Body of pancreas (tissue), 4 donors: ENCODE results near the gene LHFPL3.

ENCODE experiments used
- POLR2A ChIP-seq, 3 donors: fragments of 450-650 bp; IDR thresholded peaks; one replicate each; pipeline ENCODE4 v1.6.1; 2016; ENCODE audit warnings: antibody characterized with exemption in 3 of 3, mild to moderate bottlenecking in 2 of 3
- TF ChIP-seq, protein P1 (sequence below), 7 experiments: fragments of 450-650 bp in 4 of 7; fragments of 200-600 bp in 3 of 7; sonication (generic) in 3 of 7; IDR thresholded peaks; one replicate each; pipeline ENCODE4 v1.5.1; 2016 to 2019; ENCODE audit warnings: antibody characterized with exemption in 7 of 7

DNA sequence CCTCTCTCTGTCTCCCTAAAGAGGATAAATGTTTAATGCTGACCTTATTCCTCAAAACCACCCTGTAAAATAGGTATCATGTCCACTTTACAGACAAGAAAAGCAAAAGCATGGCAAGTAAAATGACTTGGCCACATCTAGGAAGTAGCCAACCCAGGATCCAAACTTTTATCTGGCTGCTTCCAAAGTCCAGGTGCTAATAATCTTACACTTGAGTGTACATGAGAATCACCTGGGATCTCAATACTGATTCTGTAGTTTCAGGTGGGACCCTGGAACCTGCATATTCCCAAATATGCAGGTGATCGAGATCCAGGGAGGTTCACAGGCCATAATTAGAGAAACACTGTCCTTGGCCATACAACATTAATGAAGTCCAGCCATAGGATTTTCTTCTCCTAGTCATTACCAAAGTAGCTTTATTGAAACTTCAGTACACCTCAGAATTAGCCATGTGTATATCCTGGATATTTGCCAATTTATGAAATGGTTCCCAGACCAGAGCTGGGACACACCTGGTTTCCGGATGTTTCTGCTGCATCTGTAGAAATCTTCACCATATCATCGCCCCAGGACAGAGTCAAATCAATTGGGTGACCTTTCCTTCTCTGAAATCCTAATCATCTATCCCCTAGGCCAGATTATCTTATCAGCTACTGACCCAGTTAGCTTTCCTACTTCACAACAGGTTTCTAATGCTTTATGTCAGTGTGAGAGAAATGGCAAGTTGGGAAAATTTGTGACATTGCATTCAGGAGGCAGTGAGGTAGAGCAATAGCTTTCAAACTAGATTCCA is 566.5 kb downstream of the LHFPL3 start:
- TF ChIP-seq, protein P1, sequence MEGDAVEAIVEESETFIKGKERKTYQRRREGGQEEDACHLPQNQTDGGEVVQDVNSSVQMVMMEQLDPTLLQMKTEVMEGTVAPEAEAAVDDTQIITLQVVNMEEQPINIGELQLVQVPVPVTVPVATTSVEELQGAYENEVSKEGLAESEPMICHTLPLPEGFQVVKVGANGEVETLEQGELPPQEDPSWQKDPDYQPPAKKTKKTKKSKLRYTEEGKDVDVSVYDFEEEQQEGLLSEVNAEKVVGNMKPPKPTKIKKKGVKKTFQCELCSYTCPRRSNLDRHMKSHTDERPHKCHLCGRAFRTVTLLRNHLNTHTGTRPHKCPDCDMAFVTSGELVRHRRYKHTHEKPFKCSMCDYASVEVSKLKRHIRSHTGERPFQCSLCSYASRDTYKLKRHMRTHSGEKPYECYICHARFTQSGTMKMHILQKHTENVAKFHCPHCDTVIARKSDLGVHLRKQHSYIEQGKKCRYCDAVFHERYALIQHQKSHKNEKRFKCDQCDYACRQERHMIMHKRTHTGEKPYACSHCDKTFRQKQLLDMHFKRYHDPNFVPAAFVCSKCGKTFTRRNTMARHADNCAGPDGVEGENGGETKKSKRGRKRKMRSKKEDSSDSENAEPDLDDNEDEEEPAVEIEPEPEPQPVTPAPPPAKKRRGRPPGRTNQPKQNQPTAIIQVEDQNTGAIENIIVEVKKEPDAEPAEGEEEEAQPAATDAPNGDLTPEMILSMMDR (IDR thresholded peaks at IDR 0.05): no peak
- no peak for TF ChIP-seq POLR2A (IDR thresholded peaks at IDR 0.05)
